GF-D8 (cell line): ENCODE results near the gene FLT1.
A peak's percentile ranks its signal among the peaks of the same experiment; 100 is the strongest.

Experiments used
- DNase-seq: peaks from one replicate; lab custom pipeline; 2025; lab: John Stamatoyannopoulos, UW

Gene FLT1

DNA sequence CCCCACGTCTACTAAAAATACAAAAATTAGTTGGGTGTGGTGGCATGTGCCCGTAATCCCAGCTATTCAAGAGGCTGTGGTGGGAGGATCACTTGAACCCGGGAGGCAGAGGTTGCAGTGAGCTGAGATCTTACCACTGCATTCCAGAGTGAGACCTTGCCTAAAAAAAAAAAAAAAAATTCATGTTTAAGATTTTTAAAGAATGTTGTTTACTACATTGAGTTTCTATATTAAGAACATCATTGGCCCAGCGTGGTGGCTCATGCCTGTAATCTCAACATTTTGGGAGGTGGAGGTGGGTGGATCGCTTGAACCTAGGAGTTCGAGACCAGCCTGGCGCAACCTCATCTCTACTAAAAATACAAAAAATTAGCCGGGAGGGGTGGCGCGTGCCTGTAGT, 31.9 kb upstream of the FLT1 start:
- DNase-seq: no peak

DNA sequence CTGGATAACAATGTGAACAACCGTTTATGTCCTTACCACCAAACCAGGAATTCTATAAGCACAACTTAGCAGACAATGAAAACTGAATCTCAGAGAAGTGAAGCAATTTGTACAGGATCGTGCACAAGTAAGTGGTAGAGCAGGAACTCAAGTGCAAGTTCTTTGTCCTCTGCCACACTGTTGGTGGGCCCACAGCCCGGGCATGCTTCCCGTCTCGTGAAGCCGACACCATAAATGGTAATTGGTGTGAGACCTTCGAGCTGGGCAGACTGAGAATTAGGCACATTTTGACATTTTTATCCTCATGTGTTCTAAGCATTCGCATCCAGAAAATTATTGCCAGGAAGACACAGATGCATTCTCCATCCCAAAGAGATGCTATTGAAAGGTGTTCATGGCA, 27.9 kb upstream of the FLT1 start:
- DNase-seq: no peak

DNA sequence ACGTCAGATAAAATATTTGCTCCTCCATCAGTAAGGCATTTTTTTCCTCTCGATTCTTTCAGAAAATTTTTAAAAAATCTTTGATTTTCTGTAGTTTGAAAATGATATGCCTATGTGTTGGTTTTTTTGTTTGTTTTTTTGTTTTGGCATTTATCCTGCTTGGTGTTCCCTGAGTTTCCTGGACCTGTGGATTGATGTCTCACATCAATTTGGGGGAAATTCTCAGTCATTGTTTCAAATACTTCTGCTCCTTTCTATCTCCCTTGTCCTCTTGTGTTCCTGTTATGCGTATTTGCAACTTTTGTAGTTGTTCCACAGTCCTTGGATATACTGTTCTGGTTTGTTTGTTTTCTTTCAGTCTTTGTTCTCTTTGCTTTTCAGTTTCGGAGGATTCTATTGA, 18.8 kb upstream of the FLT1 start:
- DNase-seq: no peak

DNA sequence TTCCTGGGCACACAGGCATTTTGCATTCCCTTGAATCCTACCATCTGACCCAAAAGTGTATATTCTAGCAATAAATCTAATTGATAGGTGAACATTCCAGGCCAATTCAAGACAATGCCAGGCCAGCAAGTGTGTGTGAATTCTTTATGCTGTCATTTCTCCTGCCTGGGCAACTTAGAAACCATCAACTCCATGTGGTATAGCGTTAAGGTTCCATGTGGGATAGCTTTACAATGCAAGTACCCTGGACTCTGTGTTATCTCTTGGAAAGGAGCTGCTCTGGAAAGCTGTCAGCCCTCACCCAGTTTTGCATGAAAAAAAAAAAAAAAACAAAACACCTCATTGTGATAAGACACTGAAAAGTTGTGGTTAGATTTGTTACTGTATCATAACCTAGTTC, 15.6 kb upstream of the FLT1 start:
- no peak for DNase-seq

DNA sequence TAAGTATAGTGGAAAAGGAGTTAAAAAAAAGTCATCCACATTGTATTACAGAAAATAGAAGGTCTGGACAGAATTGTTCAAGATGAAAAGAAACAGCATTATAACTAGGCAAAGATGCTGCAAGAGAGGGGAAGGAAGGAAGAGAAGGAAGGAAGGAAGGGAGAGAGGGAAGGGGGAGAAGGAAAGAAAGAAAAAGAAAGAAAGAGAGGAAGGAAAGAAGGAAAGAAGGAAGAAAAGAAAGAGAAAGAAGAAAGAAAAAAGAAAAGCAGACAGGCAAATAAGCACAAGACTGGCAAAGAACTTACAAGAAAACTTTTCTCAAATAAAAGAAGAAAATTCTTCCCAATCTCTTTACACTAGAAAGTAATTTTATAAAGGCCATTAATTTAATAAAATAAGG, 15.1 kb upstream of the FLT1 start:
- DNase-seq: no peak

DNA sequence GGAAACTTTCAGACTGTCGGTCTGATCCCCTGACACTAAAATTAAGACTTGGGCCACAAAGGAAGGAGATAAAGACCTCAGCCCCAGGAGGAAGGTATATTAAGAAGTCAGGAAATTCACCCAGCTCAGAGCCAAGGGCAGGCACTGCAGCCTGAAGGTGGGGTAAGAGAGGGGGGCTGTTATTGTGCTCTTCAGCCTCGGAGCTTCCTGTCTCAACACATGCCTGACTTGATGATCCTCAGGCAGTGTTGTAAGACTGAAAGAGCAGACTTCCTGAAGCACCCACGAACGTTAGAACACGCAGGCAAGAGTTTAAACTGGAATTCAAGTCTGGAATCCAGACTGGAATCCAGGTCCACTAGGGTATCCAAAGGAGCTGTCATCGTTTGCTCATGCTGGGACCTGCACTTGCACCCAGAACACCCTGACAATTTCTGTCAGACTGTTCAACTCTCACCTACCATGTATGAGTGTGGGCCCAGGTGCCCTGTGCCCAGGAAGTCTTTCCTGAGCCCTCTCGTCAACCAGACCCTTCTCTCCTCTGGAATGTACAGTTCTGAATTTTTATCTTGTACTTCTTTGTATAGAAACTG, 10.7 kb upstream of the FLT1 start:
- peak; percentile 13 for DNase-seq

DNA sequence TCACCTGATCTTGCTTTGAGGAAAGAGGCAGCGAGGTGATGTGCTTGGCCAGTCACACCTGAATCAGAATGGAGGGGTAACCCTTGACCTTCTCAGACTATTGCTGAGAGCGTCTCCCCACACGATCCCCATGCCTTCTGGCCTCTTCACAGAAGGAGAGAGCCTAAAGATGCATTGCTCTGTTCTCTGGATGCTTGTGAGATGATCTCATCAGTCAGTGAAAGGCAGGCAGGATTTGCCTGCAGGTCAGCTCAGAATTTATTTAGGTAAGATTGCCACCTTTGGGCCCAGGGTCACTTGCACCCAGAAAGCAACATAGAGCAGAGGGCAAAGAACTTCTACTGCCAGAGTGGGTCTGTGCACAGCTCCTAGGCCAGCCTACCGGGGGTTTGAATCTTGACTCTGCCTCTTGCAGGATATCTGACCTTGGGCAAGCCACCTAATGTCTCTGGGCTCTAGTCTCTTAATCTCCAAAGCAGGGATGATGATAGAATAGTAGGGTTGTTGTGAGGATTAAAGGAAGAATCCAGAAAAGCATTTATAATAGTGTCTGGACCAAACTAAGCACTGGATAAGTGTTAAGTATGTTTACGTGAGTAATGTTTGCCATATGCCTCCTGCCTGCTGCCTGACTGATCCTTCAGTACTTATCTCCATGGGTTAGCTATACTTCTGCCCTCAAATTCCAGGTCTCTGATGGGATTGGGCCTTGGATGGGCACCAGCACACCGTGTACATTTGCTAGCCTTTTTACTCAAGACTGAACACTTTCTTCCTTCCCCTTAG, 8.4 kb upstream of the FLT1 start:
- DNase-seq: no peak

DNA sequence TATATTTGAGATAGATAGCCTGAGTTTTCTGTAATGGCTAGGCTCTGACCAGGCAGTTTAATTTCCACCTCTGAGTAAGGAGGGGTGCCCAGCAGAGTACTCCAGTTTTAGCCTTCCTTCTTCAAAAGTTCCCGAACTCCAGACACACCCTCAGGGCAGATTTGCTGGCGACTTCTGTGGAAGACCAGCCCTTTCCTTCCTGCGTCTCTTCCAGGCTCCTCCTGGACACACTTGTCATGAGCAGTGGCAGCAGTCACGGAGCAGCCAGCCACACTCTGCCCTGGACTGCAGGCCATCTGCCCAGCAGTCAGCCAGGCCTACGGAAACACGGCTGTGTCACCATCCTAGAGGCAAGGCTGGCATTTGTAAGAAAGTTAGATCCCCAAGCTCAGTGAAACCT, 6.6 kb upstream of the FLT1 start:
- no peak for DNase-seq

DNA sequence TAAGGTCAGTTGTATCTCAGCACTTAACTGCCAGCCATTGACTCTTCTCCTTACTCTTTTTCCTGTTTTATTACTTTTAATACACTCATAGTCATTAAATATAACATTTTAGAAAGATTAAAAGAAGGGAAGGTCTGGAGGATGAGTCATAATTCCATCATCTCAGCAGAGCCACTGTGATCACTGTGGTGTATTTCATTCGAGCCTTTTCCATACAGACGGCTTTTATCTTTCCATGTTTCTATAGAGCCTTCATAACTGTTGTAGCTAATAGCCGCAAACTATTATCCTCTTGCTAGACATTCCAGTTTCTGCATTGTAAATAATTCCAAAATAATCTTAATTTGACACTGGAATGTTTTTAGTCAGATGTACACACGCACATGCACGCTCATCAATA, 4.7 kb upstream of the FLT1 start:
- no peak for DNase-seq

DNA sequence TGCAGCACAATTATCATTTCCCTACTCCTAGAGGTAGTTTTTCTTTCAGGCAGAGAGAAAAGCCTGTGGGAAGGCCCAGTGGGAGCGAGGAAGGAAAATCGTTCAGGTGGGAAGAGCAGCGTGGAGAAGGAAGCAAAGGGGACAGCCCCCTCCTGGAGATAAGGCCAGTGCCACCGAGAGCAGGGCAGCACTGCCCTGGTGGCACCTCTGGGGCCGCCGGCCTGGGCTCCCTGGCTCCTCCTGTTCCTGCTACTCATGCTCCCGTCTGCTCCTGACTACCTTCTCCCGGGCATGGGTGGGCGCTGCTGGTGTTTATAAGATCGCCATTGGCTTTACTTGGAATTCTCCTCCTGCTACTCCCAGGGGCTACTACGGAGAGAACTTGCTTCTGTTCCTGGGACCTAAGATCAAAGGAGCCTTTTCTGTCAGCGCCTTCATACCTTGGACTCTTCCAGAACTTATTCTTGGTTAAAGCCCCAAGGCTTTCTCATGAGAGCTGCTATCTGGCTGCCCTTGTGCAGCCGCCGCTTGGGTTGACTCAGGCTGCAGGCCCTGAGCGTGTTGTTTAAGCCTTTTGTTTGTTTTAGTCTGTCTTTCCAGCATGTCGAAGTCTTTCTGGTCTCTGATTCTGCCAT, 3.7 kb upstream of the FLT1 start:
- no peak for DNase-seq

DNA sequence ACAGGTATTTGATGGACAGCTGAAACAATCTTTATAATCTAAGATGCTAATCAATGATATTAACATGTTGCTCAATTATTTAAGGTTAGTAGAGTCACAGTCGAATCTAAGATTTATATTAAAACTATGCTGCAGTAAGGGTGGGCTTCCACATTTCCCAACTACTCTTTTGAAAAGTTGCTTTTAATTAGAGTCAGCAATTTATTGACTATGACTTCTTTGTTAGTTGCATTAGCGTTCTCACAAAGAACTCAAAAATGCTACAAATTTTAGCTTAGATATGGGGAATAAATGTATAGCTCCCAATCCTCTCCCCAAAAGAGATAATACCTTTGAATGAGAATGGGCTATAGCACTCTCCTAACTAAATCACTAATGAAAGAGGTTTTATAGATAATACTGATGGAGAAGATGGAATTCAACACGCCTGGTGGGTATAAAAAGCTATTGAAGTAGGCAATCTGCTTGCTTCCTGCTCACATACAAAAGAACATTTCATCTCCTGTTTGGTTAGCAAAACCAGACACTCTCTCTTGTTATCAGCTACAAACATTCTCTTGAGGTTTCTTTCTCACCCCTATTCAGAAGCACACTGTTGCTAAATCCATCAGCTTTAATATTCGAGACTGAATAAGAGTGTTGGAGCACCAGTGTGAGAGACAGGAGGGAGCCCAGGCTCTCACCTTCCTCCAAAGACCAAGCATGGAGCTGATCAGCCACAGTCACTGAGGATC, 2.4 kb upstream of the FLT1 start:
- DNase-seq: no peak

DNA sequence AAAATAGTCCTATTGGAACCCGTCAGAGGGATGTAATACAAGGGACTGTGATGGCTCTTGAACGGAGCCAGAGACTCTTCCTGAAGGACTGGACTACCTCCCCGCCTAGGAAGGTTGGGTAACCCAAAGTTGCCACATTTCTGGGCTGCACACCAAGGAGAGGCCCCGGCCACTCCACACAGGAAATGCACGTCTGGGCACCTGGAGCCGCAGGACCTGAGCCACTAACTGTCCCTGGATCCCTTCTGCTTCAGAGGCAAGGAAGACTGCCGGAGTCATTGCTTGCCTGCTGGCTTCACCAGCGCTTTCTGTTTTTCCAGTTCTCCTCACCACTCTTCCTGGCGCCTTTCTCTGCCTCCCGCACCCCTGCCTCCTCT, 1.2 kb upstream of the FLT1 start:
- DNase-seq: no peak

DNA sequence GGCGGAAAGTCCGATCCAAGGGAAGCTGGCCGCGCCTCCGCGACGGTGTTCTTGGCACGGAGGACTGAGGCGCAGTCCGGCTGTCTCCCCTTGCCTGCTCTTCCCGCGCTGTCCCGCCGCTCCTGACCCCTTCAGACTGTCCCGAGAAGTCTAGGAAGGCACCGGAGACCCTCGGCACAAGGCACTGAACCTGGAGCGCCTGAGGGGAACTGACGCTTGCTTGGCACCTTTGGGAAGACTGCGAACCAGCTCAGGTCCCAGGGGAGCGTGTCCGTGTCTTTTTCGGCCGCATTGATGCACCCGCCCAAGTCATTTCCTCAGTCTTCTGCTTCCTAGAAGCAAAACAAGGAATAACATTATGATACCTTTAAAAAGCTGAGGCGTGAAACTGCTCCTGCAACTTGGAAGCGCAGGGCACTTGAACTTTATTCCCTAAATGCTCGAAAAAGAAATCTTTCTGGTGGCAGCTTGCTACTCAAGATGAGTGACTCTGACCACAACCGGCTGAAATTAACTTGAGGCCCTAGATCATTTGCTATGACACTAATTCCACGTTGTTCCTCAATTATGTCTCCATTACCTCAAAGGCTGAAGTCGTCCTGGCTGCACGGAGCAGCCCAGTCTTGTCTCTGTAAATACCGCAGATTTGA, 735 bp upstream of the FLT1 start:
- DNase-seq: no peak

DNA sequence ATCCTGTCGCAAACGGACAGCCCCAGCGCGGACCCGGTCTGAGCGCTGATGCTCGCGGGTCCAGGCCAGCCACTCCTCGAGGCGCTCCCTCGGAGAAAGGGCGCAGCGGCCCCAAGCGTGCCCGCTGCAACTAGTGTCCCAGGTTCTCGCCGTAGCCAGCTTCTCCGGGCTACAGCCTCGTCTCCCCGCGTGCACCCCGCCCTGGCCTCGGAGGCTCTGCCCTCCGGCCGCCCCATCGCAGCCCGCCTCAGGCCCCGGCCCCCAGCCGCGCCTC, 487 bp downstream of the FLT1 start:
- DNase-seq: no peak

DNA sequence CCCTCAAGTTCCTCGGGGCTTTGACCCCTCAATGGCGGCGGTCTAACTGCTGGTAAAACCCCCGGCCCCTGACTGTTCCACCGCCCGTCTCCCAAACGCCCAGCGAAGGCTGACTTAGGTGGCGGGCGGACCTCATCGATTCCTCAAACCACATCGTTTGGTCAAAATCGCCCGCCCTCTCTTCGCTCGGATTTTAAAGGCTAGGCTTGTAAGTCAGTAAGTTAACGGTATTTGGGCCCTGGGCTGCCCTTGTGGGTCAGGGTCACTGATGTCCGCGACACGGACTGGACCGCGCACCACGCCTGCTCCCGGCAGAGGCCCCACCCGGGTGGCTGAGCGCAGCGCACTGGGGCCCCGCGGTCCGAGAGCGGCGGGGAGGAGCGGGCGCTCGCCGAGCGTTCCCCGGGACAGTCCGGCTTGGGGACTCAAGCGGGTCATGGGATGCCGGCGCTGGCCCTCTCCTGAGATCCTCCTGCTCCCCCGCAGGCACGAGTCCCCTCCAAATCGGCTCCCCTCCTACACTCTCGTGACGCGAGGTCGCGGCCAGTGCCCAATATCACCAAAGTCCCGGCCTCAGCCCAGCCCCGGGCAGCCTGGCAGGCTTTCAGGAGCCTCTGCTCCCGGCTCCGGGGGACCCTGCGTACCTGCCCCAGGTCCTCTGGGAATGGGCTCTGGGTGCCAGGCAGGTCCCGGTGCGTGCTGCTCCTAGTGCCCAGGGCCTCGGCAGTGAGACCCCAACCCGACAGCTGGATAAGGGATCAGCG, 1.0 kb downstream of the FLT1 start:
- no peak for DNase-seq

DNA sequence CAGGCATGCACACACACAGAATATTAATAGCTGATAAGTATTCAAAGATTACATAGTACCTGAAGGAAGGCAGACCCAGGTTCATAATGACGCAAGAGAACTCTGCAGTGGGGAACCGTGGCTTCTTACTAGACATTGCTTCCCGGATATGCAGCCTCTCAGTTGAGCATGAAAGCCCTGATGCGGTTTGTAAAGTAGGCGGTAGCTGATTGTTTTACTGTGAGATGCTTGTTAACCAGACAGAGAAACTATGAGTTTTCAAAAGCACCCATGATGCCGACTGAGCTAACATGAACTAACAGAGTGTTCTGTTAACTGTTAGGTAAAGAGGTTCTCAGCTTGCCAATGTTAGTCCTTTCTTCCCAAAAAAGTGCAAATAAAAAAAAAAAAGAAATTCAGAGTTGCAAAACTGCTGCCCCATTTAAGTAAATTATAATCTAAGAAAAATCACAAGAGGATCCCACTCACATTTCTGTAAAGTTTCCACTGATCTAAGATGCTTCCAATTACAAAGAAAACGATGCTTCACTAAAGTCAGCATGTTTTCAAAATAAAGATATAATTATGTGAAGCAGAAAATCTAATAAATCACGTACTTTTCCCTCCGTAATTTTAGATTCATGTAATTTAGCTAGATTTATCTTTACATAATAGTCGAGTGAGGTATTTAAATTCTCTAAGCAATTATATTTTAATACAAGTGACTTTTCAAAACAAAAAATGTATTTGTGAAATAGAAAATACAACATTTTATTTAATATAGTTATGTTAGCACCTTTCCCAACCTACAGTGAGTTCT, 2.2 kb downstream of the FLT1 start:
- DNase-seq: no peak

DNA sequence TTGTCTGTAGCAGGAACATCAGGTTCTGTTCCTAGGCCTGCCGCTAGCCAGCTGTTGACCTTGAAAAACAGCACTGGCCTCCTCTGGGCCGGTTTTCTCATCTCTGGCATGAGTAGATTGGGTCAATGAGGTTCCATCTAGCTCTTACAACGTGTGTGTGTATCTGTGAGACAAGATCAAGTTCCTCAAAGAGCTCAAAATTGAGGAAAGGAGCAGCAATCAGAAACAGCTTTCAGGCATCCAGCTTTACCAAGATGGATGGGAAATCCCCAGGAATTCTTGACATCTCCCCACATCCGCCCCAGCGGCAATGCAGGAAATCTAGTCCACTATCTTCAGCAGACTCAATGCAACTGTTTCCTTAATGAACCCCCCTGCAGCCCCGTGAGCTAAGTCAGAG, 4.9 kb downstream of the FLT1 start:
- no peak for DNase-seq

DNA sequence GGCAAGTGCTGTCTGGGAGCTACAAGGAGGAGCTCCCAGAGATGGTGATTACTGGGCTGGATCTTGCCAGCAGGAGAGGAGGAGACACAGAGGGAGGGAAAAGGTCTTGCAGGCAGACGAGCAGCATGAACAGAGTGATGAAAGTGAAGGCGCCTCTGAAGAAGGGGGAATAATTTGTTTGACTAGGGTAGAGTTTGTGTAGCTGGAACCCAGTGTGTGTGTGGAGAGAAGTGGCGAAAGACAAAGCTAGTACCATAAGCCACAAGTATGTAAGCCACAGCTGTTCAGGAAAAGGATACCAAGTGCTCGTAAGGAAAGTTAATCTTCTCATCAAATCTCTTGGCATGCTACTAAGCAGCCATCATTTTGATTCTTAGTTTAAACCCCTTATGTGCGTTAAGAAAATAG, 5.4 kb downstream of the FLT1 start:
- peak; percentile 51 for DNase-seq

DNA sequence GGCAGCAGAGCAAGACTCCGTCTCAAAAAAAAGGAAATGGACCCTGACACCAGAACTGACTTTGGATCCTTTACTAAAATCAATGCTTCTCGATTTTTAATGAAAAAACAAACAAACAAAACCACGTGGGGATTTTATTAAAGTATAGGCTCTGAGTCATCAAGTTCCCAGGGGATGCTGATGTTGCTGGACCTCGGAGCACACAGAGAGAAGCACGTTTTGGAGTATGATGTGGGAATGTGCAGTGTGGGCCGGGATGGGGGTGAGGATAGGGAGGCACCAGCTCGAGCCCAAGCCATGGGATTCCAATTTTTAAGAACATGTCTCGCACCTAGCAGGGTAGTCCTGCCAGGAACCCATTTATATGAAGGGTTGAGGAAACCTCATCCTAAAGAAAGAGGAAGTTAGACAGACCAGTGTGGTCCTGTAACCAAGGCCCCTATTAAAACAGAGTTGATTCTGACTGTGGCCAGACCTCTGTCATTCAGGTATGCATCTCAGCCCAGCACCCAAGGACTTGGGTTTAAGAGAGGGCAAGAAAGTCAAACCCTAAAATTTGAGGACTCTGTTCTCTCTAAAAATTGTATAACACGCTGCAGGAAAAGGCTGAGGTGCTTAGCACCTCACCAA, 6.4 kb downstream of the FLT1 start:
- DNase-seq: no peak

DNA sequence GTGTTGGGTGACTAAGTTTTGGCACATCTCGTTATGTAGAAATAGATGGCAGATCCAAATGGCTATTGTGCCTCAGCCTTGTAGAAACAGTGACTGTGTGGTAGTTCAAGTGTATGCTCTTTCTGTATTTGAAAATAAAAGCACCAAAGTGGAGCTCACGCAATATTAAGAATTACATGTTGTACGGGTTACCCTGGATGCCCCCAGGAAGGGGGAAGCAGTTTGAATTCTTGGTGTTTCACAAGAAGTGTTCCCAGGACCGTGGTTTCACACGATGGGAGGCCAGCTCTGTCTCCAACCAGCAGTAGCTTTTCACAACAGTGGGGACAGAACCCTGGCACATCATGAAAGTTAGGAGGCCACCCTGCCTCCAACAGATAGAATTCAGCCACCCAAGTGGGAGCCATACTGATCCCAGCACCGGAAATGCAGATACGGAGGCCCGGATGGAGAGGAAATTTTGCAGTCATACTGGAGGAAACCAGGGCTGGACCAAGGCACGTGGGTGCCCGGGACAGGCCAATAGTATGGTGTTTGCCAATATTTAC, 8.9 kb downstream of the FLT1 start:
- no peak for DNase-seq
